Stimulated activated CD8-positive, alpha-beta memory T cell treated with anti-CD3 and anti-CD28 coated beads, Interleukin-4, amount 100 ng/mL, for 24 hours (primary cell): ENCODE measurements around the gene ABHD17B.

Experiments
- DNase-seq: peaks from one replicate; pipeline ENCODE4 v3.0.0-alpha.2; 2020; ENCODE audit warnings: low read depth

ABHD17B gene

DNA sequence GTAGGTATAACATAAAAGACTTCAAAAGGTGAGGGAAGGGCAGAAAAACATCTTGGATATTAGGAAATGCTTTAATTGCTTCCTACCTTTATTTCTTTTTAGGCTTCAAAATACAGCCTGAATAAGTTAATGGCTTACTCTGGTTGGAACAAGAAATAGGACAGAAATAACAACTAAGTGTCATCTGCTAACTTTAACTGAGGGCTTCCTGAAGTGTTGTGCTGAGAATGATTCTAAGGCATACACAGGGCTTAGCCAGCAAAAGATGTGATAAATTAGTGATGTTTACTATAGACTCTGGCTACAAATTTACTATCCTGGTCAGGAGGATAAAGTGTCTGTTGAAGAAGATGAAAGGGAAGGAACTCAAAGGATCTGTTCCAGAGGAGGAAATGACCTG lies 34.2 kb downstream of the ABHD17B start:
- DNase-seq = no peak

GRCh38 chr9:71876106-71876505 lies 34.9 kb downstream of the ABHD17B start:
- no peak for DNase-seq

DNA sequence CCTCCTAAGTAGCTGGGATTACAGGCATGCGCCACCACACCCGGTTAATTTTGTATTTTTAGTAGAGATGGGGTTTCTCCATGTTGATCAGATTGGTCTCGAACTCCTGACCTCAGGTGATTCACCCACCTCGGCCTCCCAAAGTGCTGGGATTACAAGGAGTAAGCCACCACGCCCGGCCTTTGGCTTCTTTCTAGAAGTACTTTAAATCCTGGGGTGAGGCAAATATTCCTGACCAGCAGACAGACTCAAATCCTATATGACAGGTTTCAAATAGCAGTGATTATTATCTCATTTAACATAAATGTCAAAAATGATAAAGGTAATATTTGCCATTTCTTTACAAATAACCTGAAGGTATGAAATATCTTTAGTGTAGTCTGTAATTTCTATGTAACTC lies 35.6 kb downstream of the ABHD17B start:
- DNase-seq = no peak

- DNase-seq = no peak
Measured at GRCh38 chr9:71863631-71864030, 47.4 kb downstream of the ABHD17B start.

DNA sequence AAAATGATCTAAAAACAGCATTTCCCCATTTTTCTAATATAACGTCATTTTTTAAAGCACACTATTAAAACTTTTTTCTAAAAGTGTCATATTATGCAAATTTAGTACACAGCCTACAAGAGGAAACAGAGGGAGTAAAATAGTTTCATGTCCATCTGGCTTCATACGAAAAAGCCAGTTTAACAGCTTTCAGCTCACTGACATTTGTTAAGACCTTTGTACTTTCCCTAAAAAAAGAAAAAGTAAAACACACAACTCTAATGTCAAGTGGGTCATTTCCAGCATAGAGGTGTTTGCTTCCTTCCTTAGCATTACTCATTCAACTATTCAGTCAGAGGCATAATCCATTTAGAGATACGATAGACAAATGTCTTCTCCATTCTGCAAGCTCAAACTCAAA lies 49.4 kb downstream of the ABHD17B start:
- DNase-seq = no peak

DNA sequence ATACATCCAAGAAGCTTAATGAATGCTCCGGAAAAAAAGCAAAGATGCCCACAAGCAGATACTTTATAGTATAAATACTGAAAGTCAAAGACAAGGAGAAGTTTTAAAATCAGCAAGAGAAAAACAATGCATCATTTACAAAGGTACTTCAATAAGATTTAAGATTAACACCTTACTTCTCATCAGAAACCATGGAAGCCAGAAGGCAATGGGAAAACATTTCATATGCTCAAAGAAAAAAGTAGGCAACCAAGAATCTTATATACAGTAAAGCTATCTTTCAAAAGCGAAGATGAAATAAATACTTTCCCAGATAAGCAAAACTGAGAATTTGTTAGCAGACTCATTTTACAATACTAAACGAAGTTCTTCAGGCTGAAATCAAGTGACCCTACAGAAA lies 51.1 kb downstream of the ABHD17B start:
- no peak for DNase-seq

GRCh38 chr9:71858812-71859211 lies 52.2 kb downstream of the ABHD17B start:
- DNase-seq = no peak

- DNase-seq = no peak
Measured at GRCh38 chr9:71858102-71858798, 52.7 kb downstream of the ABHD17B start.

GRCh38 chr9:71857159-71857558 lies 53.8 kb downstream of the ABHD17B start:
- no peak for DNase-seq

GRCh38 chr9:71854811-71855210 lies 56.2 kb downstream of the ABHD17B start:
- DNase-seq = no peak

DNA sequence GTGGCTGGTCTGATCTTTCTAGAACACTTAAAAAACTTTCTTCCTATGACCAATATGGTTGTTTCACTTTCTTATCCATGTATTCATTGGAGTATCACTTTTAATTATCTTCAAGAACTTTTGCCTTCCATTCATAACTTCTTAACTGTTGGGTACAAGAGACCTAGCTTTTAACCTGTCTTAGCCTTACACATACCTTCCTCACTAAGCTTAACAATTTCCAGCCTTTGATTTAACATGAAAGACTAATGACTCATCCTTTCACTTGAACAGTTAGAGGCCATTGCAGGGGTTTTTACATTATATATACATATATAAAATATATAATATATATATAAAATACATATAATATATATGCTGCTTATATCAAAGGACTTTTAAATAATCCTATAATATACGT lies 57.9 kb downstream of the ABHD17B start:
- DNase-seq = no peak

DNA sequence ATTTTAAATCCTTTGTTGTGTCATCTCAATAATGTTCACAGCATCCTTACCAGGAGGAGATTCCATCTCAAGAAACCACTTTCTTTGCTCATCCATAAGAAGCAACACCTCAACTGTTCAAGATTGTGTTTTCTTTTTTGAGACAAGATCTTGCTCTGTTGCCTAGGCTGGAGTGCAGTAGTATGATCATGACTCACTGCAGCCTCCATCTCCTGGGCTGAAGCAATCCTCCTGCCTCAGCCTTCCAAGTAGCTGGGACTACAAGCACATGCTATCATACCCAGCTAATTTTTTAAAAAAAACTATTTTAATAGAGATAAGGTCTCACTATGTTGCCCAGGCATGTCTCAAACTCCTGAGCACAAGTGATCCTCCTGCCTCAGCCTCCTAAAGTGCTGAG lies 60.0 kb downstream of the ABHD17B start:
- DNase-seq = no peak

DNA sequence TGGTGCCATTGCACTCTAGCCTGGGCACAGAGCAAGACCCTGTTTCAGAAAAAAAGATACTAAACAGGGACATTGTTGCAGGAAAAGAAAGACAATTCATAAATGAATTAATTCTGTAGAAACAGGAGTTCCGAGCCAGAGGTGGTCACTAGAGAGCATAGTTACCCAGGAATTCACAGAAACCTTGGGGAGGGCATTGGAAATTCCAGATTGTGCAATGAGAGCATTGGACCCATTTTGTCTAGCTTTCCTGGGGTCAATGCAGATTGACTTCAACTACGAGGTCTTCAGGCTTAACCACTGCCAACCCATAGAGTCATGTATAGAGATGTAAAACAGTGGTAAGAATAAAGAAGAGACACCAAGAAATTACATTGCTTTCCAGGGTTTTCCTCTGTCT lies 63.1 kb downstream of the ABHD17B start:
- DNase-seq = no peak

GRCh38 chr9:71844808-71845207 lies 66.2 kb downstream of the ABHD17B start:
- no peak for DNase-seq

- no peak for DNase-seq
Measured at GRCh38 chr9:71839668-71840067, 71.3 kb downstream of the ABHD17B start.

- DNase-seq = no peak
Measured at GRCh38 chr9:71835596-71835995, 75.4 kb downstream of the ABHD17B start.

DNA sequence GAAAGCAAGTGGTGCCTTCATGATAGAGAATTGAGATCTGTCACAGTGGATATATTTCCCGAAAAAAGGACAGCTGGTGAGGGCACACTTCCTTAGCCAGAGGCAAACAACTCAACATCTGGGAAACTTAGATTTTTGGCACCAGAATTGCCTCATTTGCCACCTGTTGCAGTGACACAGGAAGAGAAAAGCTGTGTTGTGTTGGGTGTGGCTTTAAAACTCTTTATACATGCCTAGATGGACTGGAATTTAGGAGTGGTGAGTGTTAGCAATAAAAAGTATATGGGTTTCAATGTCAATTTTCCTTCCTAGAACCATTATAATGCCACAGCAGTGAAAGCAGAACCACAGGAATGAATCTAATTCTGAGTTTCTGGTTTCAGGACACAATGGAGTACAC lies 80.1 kb downstream of the ABHD17B start:
- DNase-seq = no peak

DNA sequence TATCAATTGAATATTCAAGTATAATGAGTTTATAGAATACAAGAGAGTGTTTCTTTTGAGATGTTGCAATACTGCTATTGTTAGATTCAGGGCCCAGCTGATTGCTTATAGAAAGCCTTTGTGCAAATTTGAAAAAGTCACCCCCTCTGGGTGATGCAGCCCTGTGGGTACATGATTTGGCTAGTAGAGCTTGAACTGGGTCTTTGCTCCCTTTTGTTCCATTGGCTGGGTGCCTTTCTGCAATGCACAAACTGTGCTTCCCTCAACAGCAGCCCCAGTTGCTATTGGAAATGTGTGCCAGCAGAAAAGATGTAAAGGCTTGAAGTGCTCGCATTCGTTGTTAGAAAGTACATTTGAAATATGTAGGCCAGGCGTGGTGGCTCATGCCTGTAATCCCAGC lies 80.8 kb downstream of the ABHD17B start:
- DNase-seq = no peak

GRCh38 chr9:71826279-71826678 lies 84.7 kb downstream of the ABHD17B start:
- DNase-seq = no peak

- DNase-seq = no peak
Measured at GRCh38 chr9:71824257-71824656, 86.7 kb downstream of the ABHD17B start.

DNA sequence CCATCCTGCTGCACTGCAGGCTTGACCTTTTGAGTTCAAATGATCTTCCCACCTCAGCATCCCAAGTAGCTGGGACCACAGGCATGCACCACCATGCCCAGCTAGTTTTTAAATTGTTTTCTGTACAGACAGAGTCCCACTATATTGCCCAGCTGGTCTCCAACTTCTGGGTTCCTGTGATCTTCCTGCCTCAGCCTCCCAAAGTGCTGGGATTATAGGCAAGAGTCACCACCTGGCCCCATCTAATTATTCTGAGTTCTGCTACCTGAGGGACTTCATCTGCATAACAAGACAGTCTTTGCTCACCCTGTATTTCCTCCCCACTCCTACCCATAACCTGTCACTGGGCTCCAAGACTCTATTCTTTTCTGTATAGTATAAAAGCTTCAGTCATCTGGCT lies 88.1 kb downstream of the ABHD17B start:
- no peak for DNase-seq

GRCh38 chr9:71822456-71822855 lies 88.5 kb downstream of the ABHD17B start:
- DNase-seq = no peak

GRCh38 chr9:71821405-71821804 lies 89.6 kb downstream of the ABHD17B start:
- no peak for DNase-seq

DNA sequence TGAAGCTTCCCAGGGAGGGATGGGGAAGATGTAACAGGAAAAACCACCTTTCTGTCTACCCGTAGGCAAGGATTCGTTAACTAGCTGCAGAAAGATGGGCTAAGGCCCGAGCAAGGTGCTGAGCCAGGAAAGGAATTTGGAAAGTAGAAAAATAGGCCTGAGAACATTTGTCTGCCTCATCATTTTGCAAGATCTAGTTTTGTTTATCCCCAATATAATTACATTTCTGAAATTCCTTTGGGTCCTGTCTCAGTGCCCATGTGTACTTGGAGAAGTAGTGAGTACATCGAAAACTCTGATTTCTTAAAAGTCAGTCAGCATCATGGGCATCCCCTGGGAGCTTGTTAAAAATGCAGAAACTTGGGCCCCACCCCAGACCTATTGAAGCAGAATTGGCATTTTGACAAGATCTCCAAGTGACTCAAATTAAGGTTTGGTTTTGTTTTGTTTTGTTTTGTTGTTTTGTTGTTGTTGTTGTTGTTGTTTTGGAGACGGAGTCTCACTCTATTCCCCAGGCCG lies 90.5 kb downstream of the ABHD17B start:
- no peak for DNase-seq
